Measurements from ENCODE around the gene HNRNPUL2. TPM values are rescaled to one million over a fixed set of nuclear protein-coding genes. Genes with fewer than 3 reads are reported as not detected.

HNRNPUL2 gene
- total RNA-seq, 1 experiment from 2014 or later = 47.3 TPM

DNA sequence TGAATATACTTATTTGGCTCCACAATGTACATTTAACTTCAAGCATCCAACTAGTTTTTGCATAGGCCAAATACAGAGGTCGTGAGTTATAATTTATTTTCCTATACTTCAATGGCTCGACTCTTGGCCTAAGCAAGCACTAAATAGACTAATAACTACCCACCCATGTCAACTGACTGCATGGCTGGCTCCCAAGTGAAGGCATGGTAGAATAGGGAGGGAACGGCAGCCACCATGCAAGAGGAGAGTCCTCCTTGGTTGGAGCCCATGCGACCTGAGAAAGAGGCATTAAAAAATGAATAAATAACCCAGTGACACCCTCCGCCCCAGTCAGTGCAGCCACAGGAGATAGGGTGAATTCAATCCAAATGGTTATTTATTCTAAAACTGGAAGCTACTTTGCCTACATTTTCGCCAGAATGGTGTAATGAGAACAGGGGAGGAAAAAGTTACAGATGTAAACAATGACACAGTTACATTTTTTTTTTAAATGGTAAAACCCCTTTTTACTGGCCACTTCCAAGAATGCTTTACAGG, 14.9 kb downstream of the HNRNPUL2 start:
- ChIA-PET CTCF (no interaction called here), POLR2A (interaction anchor here (0.7 kb wide), 1 partner anchor 541 kb away, joined by 4 read pairs; no protein-coding TSS in a partner anchor)
- Histone ChIP-seq H3K4me3 (ENCODE audit: low read depth in 2 of 2, low read length in 2 of 2) (no peak overlapping the region), H3K9me3 (ENCODE audit: control insufficient read depth, insufficient read depth, low read depth, low read length) (no peaks in the 10 kb centered on the region), H3K27ac (ENCODE audit: low read length) (no peak overlapping the region), H3K36me3 (ENCODE audit: control insufficient read depth, insufficient read depth, low read length) (peaks cover 28% of the 10 kb centered on the region), H3K27me3 (ENCODE audit: control insufficient read depth, insufficient read depth, low read length) (no peaks in the 10 kb centered on the region), H3K4me1 (ENCODE audit: control insufficient read depth, insufficient read depth, low read length) (peaks cover 11% of the 10 kb centered on the region)
- in situ Hi-C loops (cut with HindIII; ENCODE audit: low pct_unique_long_range_greater_than_20kb, low sequenced_read_pairs) = no loop called here
- TF ChIP-seq, protein P1, sequence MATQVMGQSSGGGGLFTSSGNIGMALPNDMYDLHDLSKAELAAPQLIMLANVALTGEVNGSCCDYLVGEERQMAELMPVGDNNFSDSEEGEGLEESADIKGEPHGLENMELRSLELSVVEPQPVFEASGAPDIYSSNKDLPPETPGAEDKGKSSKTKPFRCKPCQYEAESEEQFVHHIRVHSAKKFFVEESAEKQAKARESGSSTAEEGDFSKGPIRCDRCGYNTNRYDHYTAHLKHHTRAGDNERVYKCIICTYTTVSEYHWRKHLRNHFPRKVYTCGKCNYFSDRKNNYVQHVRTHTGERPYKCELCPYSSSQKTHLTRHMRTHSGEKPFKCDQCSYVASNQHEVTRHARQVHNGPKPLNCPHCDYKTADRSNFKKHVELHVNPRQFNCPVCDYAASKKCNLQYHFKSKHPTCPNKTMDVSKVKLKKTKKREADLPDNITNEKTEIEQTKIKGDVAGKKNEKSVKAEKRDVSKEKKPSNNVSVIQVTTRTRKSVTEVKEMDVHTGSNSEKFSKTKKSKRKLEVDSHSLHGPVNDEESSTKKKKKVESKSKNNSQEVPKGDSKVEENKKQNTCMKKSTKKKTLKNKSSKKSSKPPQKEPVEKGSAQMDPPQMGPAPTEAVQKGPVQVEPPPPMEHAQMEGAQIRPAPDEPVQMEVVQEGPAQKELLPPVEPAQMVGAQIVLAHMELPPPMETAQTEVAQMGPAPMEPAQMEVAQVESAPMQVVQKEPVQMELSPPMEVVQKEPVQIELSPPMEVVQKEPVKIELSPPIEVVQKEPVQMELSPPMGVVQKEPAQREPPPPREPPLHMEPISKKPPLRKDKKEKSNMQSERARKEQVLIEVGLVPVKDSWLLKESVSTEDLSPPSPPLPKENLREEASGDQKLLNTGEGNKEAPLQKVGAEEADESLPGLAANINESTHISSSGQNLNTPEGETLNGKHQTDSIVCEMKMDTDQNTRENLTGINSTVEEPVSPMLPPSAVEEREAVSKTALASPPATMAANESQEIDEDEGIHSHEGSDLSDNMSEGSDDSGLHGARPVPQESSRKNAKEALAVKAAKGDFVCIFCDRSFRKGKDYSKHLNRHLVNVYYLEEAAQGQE (IDR thresholded peaks at IDR 0.05; ENCODE audit: insufficient read depth in 1 of 2, low read depth in 2 of 2, low read length in 1 of 2) = no peak
- TF ChIP-seq SIN3A (IDR thresholded peaks at IDR 0.05; ENCODE audit: borderline replicate concordance, insufficient read depth, low read depth, low read length) = no peak
- no peak for TF ChIP-seq TCF7L2 (IDR thresholded peaks at IDR 0.05; ENCODE audit: low read depth, low read length)
- intact Hi-C loops (cut with micrococcal nuclease; ENCODE audit: unreplicated experiment) = no loop called here
- ATAC-seq = no peak
- no peak for DNase-seq (ENCODE audit: low read depth, low spot score)
- BruUV-seq (replicated peaks) = no TSS peak

DNA sequence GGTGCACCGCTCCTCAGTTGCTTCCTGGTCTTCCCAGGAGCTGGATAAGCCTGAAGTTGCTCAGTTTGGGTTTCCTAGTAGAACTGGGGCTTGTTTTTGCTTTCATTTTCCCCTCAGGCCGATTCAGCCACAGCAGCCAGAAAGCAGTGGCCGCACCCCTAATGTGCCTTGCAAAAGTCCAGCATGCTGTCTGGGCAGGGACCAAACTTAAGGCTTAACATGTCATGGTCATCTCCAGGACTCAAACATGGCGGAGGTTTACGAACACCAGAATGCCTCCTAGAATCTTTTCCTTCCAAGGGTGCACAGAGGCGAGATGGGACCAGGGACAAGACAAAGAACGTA, 17.3 kb downstream of the HNRNPUL2 start:
- peak overlapping the region; percentile 12 to 33; a peak in 2 of 4 replicates for H3K4me3 ChIP-seq (ENCODE audit: low read depth in 2 of 2, low read length in 2 of 2)
- DNase-seq (ENCODE audit: low read depth, low spot score) = no peak
- POLR2A ChIA-PET = no interaction called here
- no peaks in the 10 kb centered on the region for H3K9me3 ChIP-seq (ENCODE audit: control insufficient read depth, insufficient read depth, low read depth, low read length)
- peak overlapping the region; percentile 82 for H3K27ac ChIP-seq (ENCODE audit: low read length)
- CTCF ChIA-PET = interaction anchor here (0.5 kb wide), 1 partner anchor 17 kb away, joined by 4 read pairs; no protein-coding TSS in a partner anchor
- no peaks in the 10 kb centered on the region for H3K27me3 ChIP-seq (ENCODE audit: control insufficient read depth, insufficient read depth, low read length)
- no TSS peak for BruUV-seq (replicated peaks)
- no peak for ATAC-seq
- in situ Hi-C loops (cut with HindIII; ENCODE audit: low pct_unique_long_range_greater_than_20kb, low sequenced_read_pairs) = no loop called here
- peaks cover 27% of the 10 kb centered on the region for H3K4me1 ChIP-seq (ENCODE audit: control insufficient read depth, insufficient read depth, low read length)
- TF ChIP-seq POLR2AphosphoS5 (IDR thresholded peaks at IDR 0.05; ENCODE audit: low read depth, low read length) (no peak), TCF7L2 (IDR thresholded peaks at IDR 0.05; ENCODE audit: low read depth, low read length) (no peak), SIN3A (IDR thresholded peaks at IDR 0.05; ENCODE audit: borderline replicate concordance, insufficient read depth, low read depth, low read length) (no peak)
- TF ChIP-seq, protein P1 (IDR thresholded peaks at IDR 0.05; ENCODE audit: insufficient read depth in 1 of 2, low read depth in 2 of 2, low read length in 1 of 2) = no peak
- TF ChIP-seq, protein P2, sequence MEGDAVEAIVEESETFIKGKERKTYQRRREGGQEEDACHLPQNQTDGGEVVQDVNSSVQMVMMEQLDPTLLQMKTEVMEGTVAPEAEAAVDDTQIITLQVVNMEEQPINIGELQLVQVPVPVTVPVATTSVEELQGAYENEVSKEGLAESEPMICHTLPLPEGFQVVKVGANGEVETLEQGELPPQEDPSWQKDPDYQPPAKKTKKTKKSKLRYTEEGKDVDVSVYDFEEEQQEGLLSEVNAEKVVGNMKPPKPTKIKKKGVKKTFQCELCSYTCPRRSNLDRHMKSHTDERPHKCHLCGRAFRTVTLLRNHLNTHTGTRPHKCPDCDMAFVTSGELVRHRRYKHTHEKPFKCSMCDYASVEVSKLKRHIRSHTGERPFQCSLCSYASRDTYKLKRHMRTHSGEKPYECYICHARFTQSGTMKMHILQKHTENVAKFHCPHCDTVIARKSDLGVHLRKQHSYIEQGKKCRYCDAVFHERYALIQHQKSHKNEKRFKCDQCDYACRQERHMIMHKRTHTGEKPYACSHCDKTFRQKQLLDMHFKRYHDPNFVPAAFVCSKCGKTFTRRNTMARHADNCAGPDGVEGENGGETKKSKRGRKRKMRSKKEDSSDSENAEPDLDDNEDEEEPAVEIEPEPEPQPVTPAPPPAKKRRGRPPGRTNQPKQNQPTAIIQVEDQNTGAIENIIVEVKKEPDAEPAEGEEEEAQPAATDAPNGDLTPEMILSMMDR (IDR thresholded peaks at IDR 0.05) = no peak
- peaks cover 12% of the 10 kb centered on the region for H3K36me3 ChIP-seq (ENCODE audit: control insufficient read depth, insufficient read depth, low read length)
- intact Hi-C loops (cut with micrococcal nuclease; ENCODE audit: unreplicated experiment) = no loop called here
